ENCODE results near the gene TMF1. TPM values are rescaled to one million over a fixed set of nuclear protein-coding genes. Genes with fewer than 3 reads are reported as not detected.
A peak's percentile ranks its signal among the peaks of the same experiment; 100 is the strongest.

The TMF1 gene
- total RNA-seq, 1 experiment from 2014 or later, result 50.2 TPM

- Mint-ChIP-seq H3K36me3 (ENCODE audit: insufficient read depth, unreplicated experiment) (peaks cover 58% of the 10 kb centered on the region), H3K27ac (ENCODE audit: low read depth, unreplicated experiment) (peak overlapping the region; percentile 3), H3K9me3 (ENCODE audit: unreplicated experiment) (no peaks in the 10 kb centered on the region), H3K4me3 (ENCODE audit: unreplicated experiment) (no peak overlapping the region), H3K4me1 (ENCODE audit: insufficient read depth, unreplicated experiment) (peaks cover 19% of the 10 kb centered on the region), H3K27me3 (ENCODE audit: insufficient read depth, unreplicated experiment) (no peaks in the 10 kb centered on the region)
- DNase-seq (ENCODE audit: unreplicated experiment), result peak; percentile 35
- TF ChIP-seq CTCF (IDR thresholded peaks at IDR 0.05; ENCODE audit: unreplicated experiment), result no peak
- ChIA-PET CTCF (interaction anchor here (0.6 to 0.8 kb wide), 2 partner anchors 35 to 802 kb away, joined by 3 to 4 read pairs; no protein-coding TSS in a partner anchor), POLR2A (interaction anchor here (9.3 kb wide), 1 partner anchor 73 kb away, joined by 94 read pairs; the partner anchor contains the start of genes ARL6IP5 and UBA3)
- no TSS peak for BruUV-seq (replicated peaks)
- intact Hi-C loops (cut with micrococcal nuclease), result loop anchor here (5.0 kb wide), 1 partner anchor 78 kb away; no protein-coding TSS in a partner anchor
Measured at GRCh38 chr3:69009559-69010410, 42.3 kb downstream of the TMF1 start.

GRCh38 chr3:69008980-69009379 lies 43.2 kb downstream of the TMF1 start:
- BruUV-seq (replicated peaks), result no TSS peak
- no peak overlapping the region for H3K4me3 Mint-ChIP-seq (ENCODE audit: unreplicated experiment)
- CTCF ChIA-PET, result no interaction called here

GRCh38 chr3:69005791-69006482 lies 46.2 kb downstream of the TMF1 start:
- Mint-ChIP-seq H3K9me3 (ENCODE audit: unreplicated experiment) (no peaks in the 10 kb centered on the region), H3K27me3 (ENCODE audit: insufficient read depth, unreplicated experiment) (no peaks in the 10 kb centered on the region), H3K27ac (ENCODE audit: low read depth, unreplicated experiment) (no peak overlapping the region), H3K36me3 (ENCODE audit: insufficient read depth, unreplicated experiment) (peaks cover 86% of the 10 kb centered on the region), H3K4me3 (ENCODE audit: unreplicated experiment) (no peak overlapping the region), H3K4me1 (ENCODE audit: insufficient read depth, unreplicated experiment) (peaks cover 12% of the 10 kb centered on the region)
- ChIA-PET POLR2A (interaction anchor here (0.6 to 1.3 kb wide), 2 partner anchors 8 to 76 kb away, joined by 3 to 4 read pairs; partner anchors contain the start of gene EOGT), CTCF (interaction anchor here (0.7 to 0.9 kb wide), 2 partner anchors 8 to 942 kb away, joined by 3 to 5 read pairs; partner anchors contain the start of gene EOGT)
- TF ChIP-seq CTCF (IDR thresholded peaks at IDR 0.05; ENCODE audit: unreplicated experiment), result no peak
- DNase-seq (ENCODE audit: unreplicated experiment), result no peak
- no TSS peak for BruUV-seq (replicated peaks)
- intact Hi-C loops (cut with micrococcal nuclease), result no loop called here

More at GRCh38 chr3:69008980-69009379, 43.2 kb downstream of the TMF1 start:
- TF ChIP-seq CTCF (IDR thresholded peaks at IDR 0.05; ENCODE audit: unreplicated experiment), result no peak
- no peak for DNase-seq (ENCODE audit: unreplicated experiment)
- intact Hi-C loops (cut with micrococcal nuclease), result no loop called here
- H3K27me3 Mint-ChIP-seq (ENCODE audit: insufficient read depth, unreplicated experiment), result no peaks in the 10 kb centered on the region
- POLR2A ChIA-PET, result no interaction called here
- peaks cover 66% of the 10 kb centered on the region for H3K36me3 Mint-ChIP-seq (ENCODE audit: insufficient read depth, unreplicated experiment)
- no peaks in the 10 kb centered on the region for H3K9me3 Mint-ChIP-seq (ENCODE audit: unreplicated experiment)
- no peak overlapping the region for H3K27ac Mint-ChIP-seq (ENCODE audit: low read depth, unreplicated experiment)
- peaks cover 17% of the 10 kb centered on the region for H3K4me1 Mint-ChIP-seq (ENCODE audit: insufficient read depth, unreplicated experiment)

Data from MCF 10A (cell line).